Type B pancreatic cell (in vitro differentiated cells): ENCODE measurements around the gene TSHZ1. TPM values are rescaled to one million over a fixed set of nuclear protein-coding genes. Genes with fewer than 3 reads are reported as not detected.

ENCODE experiments used
- DNase-seq: peaks from one replicate; pipeline ENCODE4 v3.0.0; 2021; ENCODE audit warnings: mixed read lengths; ENCODE audit not compliant: unreplicated experiment; ENCODE audit errors: extremely low spot score
- H3K27ac Mint-ChIP-seq: 2 replicates; pipeline ENCODE4 v1.8.0; 2021; ENCODE audit warnings: mild to moderate bottlenecking, mixed read lengths
- H3K27me3 Mint-ChIP-seq: 2 replicates; pipeline ENCODE4 v1.8.0; 2021; ENCODE audit warnings: mixed read lengths
- H3K36me3 Mint-ChIP-seq: 2 replicates; pipeline ENCODE4 v1.8.0; 2021; ENCODE audit warnings: mixed read lengths
- H3K4me1 Mint-ChIP-seq: one replicate; pipeline ENCODE4 v1.8.0; 2021; ENCODE audit warnings: mixed read lengths; ENCODE audit not compliant: unreplicated experiment
- H3K4me3 Mint-ChIP-seq: 2 replicates; pipeline ENCODE4 v1.8.0; 2021; ENCODE audit warnings: mild to moderate bottlenecking, mixed read lengths
- H3K9me3 Mint-ChIP-seq: 2 replicates; pipeline ENCODE4 v1.8.0; 2021; ENCODE audit warnings: mixed read lengths
- CTCF ChIP-seq: fragments of 200-600 bp; sonication (generic); conservative IDR thresholded peaks from 2 replicates; pipeline ENCODE4 v1.5.0; 2021; ENCODE audit warnings: antibody characterized with exemption, mild to moderate bottlenecking
- total RNA-seq: library from RNA; stranded (reverse); gene quantifications from 2 replicates; pipeline ENCODE4 v1.2.1, GENCODE V29; 2021; ENCODE audit warnings: low replicate concordance

Gene TSHZ1
- total RNA-seq, 1 donor from 2014 or later: 79.9 TPM

- no peak overlapping the region for H3K27ac Mint-ChIP-seq
- H3K36me3 Mint-ChIP-seq: no peaks in the 10 kb centered on the region
- no peak for DNase-seq
- H3K4me1 Mint-ChIP-seq: peaks cover 4% of the 10 kb centered on the region
- no peak overlapping the region for H3K4me3 Mint-ChIP-seq
- H3K9me3 Mint-ChIP-seq: no peaks in the 10 kb centered on the region
- peaks cover 15% of the 10 kb centered on the region for H3K27me3 Mint-ChIP-seq
- no peak for TF ChIP-seq CTCF
Observed at GRCh38 chr18:75168619-75169018, 42.0 kb upstream of the TSHZ1 start.

GRCh38 chr18:75169411-75169810 lies 41.2 kb upstream of the TSHZ1 start:
- peaks cover 15% of the 10 kb centered on the region for H3K27me3 Mint-ChIP-seq
- TF ChIP-seq CTCF: no peak
- no peak for DNase-seq
- no peaks in the 10 kb centered on the region for H3K36me3 Mint-ChIP-seq
- H3K4me3 Mint-ChIP-seq: no peak overlapping the region
- H3K4me1 Mint-ChIP-seq: peaks cover 4% of the 10 kb centered on the region
- H3K9me3 Mint-ChIP-seq: no peaks in the 10 kb centered on the region
- H3K27ac Mint-ChIP-seq: no peak overlapping the region

GRCh38 chr18:75170022-75170789 lies 40.4 kb upstream of the TSHZ1 start:
- no peaks in the 10 kb centered on the region for H3K9me3 Mint-ChIP-seq
- no peak overlapping the region for H3K4me3 Mint-ChIP-seq
- H3K4me1 Mint-ChIP-seq: peaks cover 4% of the 10 kb centered on the region
- no peaks in the 10 kb centered on the region for H3K36me3 Mint-ChIP-seq
- DNase-seq: no peak
- H3K27me3 Mint-ChIP-seq: peaks cover 15% of the 10 kb centered on the region
- H3K27ac Mint-ChIP-seq: no peak overlapping the region
- no peak for TF ChIP-seq CTCF

- DNase-seq: no peak
- no peak for TF ChIP-seq CTCF
- no peaks in the 10 kb centered on the region for H3K9me3 Mint-ChIP-seq
- no peaks in the 10 kb centered on the region for H3K36me3 Mint-ChIP-seq
- H3K27me3 Mint-ChIP-seq: peaks cover 15% of the 10 kb centered on the region
- peaks cover 4% of the 10 kb centered on the region for H3K4me1 Mint-ChIP-seq
- H3K27ac Mint-ChIP-seq: no peak overlapping the region
- no peak overlapping the region for H3K4me3 Mint-ChIP-seq
Observed at GRCh38 chr18:75170916-75171315, 39.7 kb upstream of the TSHZ1 start.

- no peaks in the 10 kb centered on the region for H3K36me3 Mint-ChIP-seq
- H3K4me3 Mint-ChIP-seq: no peak overlapping the region
- peaks cover 4% of the 10 kb centered on the region for H3K4me1 Mint-ChIP-seq
- no peak overlapping the region for H3K27ac Mint-ChIP-seq
- H3K27me3 Mint-ChIP-seq: peaks cover 15% of the 10 kb centered on the region
- no peak for DNase-seq
- H3K9me3 Mint-ChIP-seq: no peaks in the 10 kb centered on the region
- TF ChIP-seq CTCF: no peak
Observed at GRCh38 chr18:75172299-75173124, 38.1 kb upstream of the TSHZ1 start.
